GM21381 (cell line): Measurements from ENCODE around the gene RSPH9.

Experiments used
- ATAC-seq: cut with Tn5 transposase; IDR thresholded peaks from one replicate; pipeline ENCODE4 v1.9.1; 2021; ENCODE audit warnings: mild to moderate bottlenecking, moderate library complexity; ENCODE audit not compliant: unreplicated experiment

RSPH9 gene

DNA sequence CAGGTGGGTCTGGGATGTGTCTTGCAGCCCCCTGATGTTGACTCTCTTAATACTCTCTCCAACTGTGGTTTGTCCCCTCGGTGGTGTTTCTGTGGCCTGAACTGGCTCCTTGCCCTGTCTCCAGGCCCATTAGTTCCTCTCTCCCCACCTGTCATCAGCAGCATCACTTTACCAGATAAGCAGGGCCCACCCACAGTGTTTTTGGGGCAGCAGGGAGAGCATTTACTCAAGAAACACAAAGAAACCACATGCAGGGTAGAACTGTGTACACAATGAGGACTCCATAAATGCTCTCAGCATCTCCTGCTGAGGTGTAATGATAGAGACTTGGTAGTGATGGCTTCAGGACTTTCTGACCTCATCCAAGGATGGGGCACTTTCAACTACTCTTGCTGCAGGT, 62.9 kb downstream of the RSPH9 start:
- no peak for ATAC-seq

DNA sequence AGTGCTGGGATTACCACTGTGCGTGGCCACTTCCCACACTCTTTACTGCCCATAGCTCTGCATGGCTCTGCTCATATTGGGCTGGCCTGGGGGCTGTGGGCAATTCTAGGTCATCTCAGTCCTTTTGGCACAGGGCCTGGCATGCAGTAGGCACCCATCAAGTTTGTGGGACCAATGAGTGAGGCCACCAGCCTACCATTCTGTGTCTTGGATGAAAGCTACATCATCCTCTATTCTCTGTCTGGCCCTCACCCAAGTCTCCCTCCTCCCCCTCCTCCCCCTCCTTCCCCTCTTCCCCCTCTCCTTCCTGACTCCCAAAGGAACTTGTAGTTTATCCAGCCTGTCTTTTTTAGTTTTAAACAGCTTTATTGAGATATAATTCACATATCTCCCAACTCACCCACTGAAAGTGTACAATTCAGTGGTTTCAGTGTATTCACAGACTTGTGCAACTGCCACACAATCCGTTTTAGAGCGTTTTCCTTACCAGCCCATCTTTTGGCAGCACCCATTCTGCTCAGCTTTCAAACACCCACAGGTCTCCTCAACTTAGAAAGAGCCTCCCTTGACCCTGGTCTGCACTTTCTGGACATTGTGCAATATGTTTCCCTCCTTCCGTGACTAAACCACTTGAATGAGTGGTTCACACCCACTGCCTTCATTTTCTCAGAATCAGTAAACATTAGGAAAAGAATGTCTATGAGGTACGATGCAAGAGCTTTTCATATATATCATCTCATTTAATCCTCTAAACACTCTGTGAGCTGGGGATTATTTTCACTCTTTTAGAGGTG, 64.2 kb downstream of the RSPH9 start:
- ATAC-seq: no peak

DNA sequence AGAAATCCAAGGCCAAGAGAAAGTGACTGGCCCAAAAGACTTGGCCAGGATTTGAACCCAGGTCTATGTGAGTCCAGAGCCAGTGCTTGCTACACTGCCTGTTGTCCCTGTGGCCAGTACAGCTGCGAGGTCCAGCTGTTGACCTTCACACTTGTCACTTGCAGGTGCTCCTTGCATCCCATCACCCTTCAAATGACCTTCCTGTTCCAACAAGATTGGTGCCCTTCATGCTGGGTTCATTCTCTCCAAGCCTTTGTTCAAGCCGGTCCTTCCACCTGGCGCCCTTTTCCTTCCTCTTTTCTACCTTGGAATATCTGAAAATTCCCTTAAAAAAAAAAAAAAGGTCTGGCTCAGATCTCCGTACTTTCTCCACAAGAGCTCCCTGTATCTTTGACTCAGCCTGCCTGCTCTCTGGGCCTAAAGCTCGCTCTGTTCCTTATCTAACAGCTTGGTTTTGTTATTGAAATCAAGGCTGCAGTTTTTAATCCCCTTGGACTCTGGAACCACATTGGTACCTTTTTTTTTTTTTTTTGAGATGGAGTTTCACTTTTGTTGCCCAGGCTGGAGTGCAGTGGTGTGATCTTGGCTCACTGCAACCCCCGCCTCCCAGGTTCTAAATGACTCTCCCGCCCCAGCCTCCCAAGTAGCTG, 64.9 kb downstream of the RSPH9 start:
- no peak for ATAC-seq

DNA sequence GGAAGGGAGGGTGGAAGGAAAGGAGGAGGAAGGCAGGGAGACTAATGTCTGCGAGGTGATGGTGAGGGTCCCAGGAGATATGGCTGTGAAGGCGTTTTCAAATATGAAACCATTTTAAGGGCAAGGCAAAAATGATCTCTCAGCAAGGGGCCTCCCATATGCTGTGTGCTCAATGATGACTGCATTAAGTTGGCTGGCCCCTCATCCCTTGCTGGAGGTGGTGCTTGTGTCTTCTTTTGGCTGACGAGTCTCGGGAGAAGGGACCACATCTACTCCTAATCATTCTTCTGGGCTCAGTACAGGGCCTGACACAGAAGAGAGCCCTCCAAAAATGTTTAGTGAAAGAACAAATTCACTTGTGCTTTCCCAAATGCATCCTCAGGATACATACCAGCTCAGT, 65.7 kb downstream of the RSPH9 start:
- no peak for ATAC-seq

DNA sequence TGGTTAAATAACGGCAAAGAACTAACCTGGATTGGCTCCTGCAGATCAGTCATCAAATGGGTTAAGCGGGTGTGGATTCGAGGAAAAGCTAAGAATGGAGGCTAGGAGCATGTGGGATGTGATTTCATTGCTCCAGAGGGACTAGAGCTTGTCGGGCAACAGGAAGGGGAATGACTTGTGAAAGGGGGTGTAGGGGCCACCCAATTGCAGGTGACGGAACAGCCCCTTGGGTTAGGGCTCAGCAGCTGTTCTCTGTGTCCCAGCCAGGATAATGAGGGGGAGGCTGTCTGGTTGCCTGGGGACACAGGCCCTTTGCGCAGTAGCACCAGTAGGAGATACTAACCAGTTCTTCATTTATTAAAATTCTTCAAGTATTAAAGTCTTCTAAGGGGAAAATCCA, 67.7 kb downstream of the RSPH9 start:
- ATAC-seq: no peak

DNA sequence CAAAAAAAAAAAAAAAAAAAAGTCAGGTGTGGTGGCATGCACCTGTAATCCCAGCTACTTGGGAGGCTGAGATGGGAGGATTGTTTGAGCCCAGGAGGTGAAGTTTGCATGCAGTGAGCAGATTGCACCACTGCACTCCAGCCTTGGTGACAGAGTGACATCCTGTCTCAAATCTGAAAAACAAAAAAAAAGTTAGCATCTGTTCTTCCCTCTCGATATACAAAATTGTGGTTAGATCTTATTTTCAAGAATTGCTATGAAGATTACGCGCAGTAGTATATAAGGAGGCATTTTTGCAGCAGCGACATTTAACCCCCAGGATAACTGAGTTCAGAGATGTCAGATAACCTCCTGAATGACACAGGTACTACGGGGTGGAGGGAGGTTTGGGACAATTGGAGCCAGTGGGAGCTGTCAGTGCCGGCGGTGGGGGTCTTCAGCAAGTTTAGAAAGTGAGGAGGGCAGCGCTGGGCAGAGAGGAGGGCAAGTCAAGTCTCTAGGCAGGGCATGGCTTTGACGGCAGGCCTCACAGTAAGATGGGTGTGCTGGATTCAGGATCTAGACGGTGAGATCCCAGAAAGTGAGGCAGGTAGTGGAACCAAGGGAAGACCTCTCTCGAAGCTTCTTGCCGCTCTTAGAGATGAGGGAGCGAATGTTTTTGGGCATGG, 68.9 kb downstream of the RSPH9 start:
- no peak for ATAC-seq

DNA sequence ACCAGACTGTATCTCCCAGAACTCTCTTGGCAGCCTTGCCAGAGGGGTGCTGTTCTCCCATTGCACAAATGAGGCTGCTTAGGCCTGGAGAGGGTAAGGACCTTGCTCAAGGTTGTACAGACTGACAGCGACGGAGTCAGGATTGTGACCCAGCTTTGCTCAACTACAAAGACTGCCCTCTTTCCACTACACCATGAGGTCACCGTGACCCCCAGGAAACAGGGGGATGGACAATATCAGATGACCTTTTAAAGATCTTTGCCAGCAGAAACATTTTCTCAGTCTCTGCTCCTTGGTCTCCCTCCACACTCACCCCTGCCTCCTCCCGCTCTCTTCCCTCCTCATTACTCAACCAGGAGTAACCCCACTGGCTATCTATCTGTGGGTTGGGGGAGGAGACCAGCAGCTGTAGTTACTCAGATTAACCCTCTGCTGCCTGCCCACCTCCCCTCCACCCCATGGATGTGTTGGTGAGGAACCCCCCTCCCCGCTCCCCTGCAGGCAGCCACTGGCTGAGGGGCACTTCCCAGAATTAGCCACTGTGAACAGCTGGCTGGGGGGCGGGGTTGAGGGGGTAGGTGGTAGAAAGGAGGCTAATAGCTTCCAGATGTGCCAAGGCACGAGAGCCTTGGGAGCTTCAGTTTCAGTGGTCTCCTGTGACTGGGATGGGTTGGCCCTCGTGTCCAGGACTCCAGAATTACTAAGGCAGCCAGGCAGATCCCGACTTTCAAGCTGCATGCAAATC, 69.6 kb downstream of the RSPH9 start:
- peak; percentile 2 for ATAC-seq

DNA sequence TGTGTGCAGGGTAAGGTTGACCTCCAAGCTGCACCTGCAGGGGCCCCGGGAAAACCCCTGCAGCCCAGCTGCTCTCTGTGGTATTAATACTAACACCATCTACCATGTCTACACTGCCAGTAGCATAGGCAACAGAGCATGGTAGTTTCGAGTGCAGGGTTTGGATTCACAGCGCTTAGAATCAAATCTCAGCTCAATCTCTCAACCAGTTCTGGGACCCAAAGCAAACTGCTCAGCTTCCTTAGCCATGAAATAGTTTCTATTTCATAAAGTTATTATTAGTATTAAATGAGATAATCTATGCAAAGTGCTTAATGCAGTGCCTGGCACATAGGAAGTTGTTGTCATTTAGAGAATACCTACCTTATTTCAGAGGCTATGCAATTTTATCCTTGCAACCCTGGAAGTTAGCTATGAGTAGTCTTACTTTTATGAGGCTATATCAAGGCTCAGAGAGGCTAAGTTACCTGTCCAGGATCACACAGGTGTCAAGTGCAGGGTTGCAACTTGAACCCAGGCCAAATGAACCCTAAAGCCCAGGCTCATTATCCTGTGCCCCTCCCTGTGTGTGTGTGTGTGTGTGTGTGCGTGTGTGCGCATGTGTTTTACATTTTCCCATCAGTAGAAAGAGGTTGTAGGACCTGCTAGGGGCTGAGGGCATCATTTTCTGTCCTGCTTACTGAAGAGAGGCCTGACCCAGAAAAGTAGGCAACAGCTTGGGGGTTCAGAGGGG, 70.4 kb downstream of the RSPH9 start:
- peak; percentile 83 for ATAC-seq

DNA sequence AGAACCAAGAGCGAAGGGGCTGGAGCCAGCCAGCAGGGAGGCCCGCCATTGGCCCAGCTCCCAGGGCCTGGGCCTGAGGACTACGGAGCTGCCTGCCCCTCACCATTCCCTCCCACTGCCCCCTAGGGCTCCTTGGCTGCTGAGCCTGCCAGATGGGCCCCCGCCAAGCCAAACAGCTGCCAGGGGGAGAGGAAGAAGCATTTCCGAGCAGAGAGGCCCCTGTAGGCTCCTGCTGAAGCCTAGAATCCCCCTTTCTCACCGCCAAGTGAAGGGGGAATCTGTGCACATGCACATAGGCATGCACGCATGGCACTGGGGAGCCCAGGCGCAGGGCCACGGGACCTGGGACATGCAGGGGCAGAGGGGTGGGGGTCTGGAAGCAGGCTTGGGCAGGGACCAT, 71.3 kb downstream of the RSPH9 start:
- no peak for ATAC-seq

DNA sequence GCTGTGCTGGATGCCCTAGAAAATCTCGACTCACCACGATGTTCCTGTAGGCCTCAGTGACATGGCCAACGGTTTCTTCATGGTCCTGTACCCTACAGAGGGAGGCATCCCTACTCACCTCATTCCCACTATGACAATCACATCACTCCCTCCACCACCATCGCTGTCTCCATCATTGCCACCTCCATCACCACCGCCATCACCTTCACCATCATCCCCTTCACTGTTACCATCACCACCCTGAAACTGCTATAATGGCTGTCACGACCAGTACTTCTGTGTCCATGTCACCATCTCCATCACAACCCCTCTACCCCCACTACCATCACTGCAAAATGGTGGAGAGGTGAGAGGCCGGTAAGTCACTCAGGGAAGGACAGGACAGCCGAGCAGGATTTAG, 72.6 kb downstream of the RSPH9 start:
- no peak for ATAC-seq

DNA sequence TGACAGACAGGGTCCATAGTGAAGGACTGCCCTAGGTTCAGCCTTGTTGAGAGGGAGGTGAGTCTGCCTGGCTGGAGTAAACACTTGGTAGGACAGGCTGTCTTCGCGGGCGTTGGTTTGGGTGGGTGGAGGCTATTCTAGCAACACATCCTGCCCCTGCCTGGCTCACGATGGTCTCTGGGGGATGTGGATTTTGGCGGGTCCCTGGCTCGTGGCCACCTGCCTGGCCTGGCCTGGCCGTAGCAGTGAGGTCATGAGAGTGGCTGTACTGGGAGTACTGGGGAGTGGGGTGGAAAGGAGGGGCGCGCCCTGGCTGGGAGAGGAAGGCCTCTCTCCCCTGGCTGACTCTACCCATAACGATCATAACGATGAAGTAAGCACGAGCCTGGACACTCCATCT, 73.0 kb downstream of the RSPH9 start:
- no peak for ATAC-seq

DNA sequence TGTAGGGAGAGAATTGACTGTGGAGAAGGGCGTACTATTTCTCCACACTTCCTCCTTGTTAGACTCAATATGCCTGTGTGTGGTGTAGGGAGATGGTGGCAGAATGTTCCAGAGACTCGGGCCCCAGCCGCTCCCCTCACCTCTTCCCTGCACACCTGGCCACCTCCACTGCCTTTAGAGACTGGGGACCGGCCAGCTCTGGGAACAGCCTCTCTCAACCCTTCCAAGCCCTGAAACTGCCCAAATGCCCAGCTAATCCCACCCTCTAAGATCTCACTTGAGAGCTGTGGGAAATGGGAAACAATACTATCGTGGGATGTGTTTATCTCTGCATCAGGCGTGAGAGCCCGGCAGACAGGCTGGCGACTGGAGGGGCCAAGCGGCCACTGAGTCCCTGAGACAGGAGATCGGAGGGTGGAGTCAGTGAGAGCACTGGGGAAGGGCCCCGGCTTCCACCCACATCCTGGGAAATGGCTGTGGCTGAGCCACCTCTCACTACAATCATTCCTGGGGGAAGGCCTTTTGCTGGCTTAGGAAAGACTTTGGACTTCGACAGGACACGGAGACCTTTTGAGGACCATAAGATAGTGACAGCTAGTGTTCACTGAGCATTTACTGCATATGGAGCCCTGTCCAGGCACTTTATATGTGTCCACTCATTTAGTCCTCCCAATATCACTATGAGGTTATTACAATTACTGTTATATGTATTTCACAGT, 73.7 kb downstream of the RSPH9 start:
- no peak for ATAC-seq

DNA sequence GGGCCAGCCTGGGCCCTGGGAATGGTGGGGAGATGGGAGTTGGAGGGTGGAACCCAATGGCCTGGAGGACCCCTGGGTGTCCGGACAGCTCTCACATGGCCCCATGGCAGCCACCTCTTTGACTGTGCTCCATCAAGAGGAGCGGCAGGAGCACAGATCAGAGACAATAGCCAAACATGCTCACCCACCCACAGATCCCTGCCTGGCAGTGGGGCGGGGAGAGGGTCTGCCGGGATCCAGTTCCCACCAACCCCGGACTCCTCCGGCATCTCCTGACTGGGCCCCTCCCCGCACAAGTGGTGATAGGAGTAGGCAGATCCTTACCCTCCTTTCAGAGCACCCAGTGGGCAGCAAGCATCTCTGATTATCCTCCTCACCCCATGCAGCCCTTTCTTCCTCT, 74.7 kb downstream of the RSPH9 start:
- ATAC-seq: no peak

DNA sequence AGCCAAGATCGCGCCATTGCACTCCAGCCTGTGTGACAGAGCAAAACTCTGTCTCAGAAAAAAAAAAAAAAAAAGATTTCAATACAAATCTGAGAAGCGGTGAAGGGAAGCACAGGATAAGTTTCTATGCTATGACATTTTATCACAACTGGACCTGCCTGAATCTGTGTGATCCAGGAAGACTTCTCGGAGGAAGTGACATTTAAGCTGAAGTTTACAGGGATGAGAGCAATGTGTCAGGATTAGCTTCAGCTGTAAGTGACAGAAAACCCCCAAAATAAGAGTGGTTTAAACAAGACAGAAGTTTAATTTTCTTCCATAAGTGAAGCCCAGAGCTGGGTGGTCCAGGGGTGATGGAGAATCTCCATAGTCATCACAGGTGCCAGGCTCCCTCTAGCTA, 76.2 kb downstream of the RSPH9 start:
- ATAC-seq: no peak
